HG03045 (cell line): Measurements from ENCODE around the gene XPR1.
"Not testable (repeated sequence)": the region's sequence is repeated elsewhere in the genome, so short reads cannot be mapped to it uniquely, and the experiment has no call there.

Experiments used
- ATAC-seq: cut with Tn5 transposase; IDR thresholded peaks from one replicate; pipeline ENCODE4 v1.9.1; 2021; ENCODE audit warnings: mild to moderate bottlenecking, moderate library complexity; ENCODE audit not compliant: unreplicated experiment

The XPR1 gene

DNA sequence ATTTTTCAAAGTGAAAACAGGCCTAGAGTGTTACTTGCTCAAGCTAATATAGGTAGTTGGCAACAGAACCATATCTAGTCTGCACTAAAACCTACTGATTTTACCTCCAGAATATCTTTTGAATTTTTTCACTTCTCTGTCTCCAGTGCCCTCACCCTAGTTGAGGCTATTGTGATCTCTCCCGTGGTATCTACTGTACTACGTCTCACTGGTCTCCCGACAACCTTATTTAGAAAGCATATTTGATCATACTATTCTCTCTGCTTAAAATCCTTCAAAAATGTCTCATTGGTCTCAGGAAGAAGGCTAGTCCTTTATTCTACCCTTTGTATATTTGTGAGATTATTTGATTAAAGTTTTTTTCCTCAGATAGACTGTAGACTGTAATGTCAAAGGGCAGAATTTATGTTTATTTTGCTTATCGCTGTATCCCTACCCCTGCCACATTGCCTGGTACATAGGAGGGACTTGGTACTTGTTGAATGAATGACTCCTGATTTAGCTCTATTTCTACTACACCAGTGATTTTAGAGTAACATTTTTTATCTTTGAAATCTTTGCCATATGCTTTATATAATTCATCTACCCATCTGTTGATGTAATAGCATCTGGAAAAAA, 145.4 kb downstream of the XPR1 start:
- no peak for ATAC-seq

DNA sequence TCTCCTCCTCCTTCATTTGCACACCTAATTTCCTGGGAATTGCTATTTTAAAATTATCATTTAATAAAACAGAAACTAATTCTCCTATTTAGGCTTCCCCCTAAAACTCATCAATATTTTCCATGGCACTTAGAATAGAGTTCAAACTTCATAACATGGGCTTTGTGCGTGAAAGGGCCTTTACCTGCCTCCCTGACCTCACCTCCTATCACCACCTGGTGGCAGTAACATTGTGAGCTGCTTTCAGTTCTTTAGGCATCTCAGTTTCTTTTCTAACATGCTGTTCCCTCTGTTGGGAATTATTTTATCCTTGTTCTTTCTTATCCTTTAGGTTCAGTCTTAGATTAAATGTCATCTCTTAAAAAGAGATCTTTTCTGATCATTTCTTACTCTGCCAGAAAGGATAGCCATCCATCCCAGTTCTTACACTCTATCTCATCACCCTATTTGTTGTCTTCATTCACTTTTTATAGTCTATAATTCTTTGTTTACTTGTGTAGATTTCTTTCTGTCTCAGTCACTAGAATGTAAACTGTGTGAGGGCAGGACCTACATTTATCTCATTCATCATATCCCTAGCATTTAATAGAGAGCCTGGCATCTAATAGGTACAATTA, 147.1 kb downstream of the XPR1 start:
- ATAC-seq: no peak

DNA sequence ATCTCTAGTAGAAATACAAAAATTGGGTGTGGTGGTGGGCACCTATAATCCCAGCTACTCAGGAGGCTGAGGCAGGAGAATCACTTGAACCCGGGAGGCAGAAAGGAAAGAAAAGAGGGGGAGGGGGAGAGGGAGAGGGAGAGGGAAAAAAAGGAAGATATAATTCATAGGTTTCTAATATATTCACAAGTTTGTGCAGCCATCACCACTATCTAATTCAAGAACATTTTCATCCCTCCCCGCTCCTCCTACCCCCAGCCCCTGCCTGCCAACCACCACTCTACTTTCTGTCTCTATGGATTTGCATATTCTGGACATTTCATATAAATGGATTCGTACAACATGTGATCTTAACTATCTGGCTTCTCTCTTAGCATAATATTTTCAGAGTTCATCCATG, 147.8 kb downstream of the XPR1 start:
- no peak for ATAC-seq

DNA sequence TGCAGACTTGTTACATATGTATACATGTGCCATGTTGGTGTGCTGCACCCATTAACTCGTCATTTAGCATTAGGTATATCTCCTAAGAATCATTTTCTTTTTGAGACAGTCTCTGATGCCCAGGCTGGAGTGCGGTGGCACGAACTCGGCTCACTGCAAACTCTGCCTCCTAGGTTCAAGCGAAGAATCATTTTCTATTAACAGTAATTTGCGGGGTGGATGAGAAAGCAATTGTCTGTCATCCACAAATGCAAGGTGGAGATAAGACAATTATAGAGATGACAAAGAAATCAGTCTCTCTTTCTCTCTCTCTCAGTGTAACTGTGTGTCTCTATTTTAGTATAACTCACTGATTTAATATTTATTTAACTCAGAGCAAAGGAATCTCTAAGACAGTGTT, 149.9 kb downstream of the XPR1 start:
- no peak for ATAC-seq

DNA sequence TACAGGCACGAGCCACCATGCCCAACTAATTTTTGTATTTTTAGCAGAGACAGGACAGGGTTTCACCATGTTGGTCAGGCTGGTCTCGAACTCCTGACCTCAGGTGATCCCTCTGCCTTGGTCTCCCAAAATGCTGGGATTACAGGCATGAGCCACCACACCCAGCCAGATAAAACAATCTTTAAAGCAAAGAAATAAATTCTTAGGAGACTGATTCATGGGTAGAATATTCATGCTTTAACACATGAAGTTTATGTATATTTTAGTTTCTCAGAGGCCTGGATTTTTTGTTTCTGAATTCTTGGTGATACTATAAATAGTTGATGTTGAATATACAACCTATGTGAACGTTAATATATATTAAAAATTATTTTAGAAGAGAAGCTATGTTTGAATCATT, 153.5 kb downstream of the XPR1 start:
- no peak for ATAC-seq

DNA sequence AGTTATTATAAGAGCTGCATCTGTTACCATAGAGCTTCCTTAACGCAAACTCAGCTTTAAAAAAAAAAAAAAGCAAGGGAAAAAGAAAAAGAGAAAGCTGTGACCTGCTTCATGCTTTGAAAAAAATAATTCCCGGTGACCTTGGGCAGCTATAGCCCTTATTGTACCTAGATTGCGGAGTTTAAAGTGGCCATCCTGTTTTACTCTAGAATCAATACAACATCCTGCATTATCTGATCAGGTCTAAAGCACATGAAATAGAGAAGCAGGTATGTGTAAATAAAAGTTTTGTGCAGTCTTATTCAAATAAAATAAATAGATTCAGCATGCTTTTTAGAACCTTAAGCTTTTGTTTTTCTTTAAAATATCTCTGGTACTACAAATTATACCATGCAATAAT, 154.1 kb downstream of the XPR1 start:
- no peak for ATAC-seq

DNA sequence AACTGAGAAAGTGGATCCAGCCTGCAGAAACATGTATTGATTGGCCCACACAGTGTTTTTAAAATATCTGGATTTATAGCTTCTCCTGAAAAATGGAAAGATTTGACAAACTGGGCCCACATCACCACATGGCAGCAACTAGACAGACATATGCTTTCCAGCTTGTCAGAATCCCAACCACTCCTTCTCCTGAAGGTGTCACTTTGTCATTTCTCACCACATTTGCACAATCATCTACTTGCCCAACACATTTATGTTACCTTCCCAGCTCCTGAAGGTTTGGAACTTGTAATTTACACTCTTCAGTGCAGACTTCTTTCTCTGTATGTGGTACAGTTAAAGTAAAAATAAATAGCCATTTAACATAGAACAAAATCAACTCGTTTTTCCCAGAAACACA, 154.8 kb downstream of the XPR1 start:
- ATAC-seq: no peak

DNA sequence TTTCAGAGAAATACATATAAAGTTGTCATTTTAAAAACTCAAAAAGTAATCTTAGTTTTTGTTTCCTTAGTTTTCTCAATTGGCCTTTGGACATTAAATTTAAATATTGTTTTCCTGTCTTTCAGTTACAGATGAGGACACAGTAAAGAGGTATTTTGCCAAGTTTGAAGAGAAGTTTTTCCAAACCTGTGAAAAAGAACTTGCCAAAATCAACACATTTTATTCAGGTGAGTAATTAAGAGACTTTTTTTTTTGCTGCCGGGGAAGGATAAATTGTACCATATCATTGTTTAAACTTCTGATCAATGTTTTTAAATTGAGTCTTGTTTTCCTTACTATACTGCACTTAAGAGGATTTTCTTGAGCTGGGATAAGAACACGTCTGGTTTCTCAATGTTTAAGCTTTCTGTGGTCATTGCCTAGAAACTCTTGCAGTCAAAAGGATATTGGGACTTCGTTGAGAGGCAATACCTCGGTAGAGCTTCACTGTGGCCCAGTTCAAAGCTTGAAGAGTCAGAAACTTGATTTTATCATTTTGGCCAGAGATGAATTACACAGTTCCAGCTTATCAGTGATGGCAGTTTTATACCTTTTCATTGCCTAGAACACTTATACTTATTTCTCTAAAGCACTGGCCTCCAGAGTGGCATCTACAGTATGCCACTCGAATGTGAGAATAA, 155.9 kb downstream of the XPR1 start:
- ATAC-seq: no peak

DNA sequence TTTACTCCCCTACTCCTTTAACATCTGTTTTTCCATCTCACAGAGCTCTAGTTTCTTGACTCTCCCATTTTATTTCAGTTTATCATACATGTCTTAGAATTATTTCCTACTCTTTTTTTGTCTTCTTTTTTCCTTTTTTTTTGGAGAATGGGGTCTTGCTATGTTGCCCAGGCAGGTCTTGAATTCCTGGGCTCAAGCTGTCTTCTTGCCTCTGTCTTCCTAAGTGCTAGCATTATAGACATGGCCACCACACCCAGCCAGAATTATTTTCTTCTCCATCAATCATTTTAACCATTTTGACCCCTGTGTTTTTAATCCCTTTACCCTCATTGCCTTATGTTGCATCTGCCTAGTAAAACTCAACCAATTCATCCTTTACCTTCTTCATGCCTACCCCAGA, 157.6 kb downstream of the XPR1 start:
- no peak for ATAC-seq

DNA sequence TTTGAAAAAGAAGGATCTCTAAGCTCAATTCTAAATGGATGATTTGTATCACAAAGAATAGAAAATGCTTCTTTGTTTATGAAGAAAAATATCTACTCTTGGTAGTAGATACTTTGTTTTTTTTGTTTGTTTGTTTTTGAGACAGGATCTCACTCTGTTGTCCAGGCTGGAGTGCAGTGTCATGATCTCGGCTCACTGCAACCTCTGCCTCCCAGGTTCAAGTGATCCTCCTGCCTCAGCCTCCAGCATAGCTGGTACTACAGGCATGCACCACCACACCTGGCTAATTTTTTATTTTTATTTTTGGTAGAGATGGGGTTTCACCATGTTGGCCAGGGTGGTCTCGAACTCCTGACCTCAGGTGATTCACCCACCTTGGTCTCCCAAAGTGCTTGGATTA, 159.3 kb downstream of the XPR1 start:
- ATAC-seq: not testable (repeated sequence)

DNA sequence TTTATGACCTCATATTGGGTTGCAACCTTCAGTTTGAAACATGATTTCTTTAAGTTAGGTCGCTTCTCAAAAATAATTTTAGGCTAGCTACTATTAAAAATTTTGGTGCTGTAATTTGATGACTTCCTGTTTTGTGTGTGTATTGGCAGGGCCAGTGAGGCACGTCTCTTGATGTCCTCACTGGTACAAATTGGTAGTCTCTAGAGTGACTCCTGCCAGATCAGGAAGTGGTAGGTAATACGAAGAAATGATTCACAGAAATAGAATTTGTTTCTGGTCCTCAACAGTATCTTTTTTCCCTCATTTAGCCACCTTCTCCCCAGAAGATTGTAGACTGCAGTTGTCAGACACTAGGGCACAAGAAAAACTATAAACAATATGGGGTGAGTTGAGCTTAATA, 160.0 kb downstream of the XPR1 start:
- ATAC-seq: no peak

DNA sequence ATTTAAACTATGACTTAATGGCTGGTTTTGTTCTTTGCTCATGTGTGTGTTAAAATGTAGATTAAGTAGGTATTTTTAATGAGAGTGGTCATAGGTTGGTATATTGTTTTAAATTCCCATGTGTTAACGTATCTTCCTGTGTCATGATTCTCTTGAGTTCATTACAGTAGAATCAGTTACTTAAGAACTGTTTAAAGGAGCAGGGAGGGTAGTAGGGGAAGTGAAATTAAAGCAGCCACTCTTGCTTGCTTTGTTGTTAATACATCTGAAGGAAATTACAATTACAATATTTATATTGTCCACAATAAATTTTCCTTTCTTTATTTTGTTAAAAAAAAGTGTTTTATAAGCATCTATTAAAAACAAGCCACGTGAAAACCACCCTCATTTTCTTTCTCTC, 161.6 kb downstream of the XPR1 start:
- no peak for ATAC-seq

DNA sequence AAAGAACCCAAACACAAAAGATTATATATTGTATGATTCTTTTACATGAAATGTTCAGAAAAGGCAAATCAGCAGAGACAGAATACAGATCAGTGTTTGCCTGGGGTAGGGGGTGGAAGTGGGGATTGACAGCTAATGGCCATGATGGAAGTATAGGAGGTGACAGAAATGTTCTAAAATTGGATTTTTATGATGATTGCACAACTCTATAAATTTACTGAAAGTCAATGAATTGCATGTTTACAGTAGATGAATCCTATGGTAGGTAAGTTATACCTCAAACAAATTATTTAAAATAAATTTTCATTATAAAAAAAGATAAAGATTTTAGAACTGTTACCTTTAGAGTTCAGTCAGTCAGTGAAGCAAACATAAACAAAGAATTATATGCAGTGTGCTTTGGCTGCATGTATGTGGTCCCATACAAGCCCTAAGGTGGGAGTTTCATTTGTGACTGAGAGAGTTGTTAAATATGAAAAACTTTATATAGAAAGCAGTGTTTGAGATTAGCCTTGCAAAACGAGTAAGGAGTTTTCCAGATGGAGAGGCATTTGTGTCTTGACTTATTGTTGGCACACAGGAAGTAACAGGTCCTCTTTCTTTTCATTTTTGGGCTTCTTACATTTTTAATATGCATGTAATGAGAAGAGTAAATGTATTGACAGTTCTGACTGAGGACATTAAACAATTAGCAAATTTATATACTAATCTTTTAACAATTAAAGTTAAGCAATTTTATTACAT, 165.2 kb downstream of the XPR1 start:
- no peak for ATAC-seq

DNA sequence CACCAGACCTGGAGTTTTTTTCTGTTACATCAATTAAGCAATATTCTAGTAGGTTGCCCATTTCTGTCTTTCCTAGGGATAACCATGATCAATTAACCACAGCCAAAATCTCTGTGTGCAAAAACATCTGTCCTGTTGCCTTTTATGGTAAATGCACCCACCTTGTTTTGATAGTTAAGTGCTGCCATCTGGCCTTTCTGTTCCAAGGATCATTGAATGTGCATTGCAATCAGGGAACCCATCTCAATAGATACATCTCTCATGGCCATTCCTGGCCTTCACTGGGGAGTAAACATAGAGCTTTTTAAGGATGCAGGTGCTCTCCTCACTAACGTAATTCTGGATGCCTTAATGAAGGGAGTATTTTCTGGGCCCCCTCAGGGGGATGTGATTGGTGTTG, 169.1 kb downstream of the XPR1 start:
- ATAC-seq: no peak

DNA sequence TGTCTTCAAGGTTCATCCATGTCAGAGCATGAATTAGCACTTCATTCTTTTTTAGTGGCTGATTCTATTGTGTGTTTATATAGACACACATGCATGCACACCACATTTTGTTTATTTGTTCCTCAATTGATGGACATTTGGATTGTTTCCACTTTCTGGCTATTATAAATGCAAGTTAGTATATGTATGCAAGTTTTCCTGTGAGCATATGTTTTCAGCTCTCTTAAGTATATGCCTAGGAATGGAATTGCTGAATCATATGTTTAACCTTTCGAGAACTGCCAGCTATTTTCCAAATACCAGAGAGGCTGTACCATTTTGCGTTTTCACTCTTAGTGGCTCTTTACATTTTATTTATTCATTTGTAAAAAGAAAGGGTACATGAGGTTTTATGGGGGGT, 171.0 kb downstream of the XPR1 start:
- ATAC-seq: no peak

DNA sequence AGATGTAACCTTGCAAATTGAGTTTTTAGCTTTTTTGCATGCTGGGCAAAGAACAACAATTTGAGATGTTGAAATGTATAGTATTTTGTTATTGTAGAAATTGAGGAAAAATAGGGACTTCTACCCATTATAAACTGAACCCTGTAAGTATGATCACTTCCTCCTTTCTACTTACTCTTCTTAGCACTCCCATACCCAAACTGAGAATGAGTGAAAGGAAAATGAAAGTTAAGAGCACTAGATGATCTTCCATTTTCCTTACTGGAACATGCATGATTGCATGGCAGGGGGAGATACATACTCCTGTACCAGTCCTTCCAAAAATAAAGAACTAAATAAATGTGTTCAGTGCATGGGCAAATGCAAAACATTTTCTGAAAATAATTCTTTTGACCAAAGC, 173.5 kb downstream of the XPR1 start:
- ATAC-seq: no peak

DNA sequence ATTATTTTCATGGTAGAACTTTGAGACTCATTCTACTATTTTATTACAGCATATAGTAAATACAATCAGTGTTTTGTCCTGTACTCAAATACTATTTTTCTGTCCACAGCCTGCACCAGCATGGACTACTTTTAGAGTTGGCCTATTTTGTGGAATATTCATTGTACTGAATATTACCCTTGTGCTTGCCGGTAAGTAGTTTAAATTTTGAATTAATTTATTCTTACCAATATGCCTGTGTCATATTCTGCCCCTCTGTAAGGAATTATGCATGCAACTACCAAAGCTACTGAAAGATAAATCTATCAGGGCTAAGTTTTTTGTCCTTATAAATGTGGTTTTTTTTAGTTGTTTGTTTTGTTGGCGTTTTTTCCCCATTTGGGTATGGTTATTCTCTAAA, 179.5 kb downstream of the XPR1 start:
- ATAC-seq: no peak

DNA sequence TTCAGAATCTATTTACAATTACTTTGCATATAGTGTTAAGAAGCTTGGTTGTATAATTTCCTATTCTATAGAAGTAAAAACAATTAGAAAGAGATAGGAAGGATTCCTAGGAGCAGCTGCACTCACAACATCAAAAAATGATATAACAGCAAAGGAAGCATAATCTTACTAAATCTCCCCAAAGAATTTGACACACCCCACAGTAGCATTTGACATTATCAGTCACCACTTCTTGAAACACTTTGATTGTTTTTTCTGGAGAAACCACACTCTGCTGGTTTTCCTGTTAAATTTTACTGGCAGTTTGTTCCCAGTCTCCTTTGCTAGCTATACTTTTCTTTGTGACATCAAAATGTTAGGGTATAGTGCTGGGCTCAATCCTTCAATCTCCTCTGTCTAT, 180.1 kb downstream of the XPR1 start:
- ATAC-seq: no peak

DNA sequence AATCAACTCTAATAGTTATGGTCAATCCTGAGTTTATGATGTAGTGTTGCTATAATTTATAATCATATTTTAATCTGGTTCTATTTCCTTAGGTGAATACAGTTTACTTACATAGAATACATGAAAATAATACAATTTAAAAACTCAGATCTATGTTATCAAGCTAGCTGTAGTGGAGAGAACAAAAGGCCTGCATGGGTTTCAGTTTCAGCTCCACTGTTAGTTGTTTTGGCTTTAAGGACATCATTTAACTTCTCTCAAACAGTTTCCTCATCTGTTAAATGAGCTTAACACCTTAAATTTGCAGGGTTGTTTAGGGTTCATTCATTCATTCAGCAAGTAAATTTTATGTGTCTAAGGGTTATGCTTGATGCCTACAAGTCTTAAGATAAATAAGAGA, 182.4 kb downstream of the XPR1 start:
- no peak for ATAC-seq

DNA sequence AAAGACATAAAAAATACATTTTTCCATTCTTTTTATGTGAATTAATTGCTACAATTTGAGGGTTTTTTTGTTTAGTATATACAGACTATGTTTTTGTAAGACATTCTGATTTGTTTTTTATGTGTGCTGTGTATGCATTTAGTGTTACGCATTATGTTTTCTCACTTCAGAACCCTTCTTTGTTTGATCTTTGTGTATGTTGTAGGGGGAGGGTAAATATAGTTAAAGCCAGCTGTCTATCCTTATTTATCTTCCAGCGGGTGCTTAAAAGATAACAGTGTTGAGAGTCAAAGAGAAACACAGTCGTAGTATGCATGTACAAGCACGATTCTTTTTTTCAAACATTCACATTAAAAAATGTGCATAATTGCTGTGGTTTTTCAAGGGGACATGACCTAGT, 183.4 kb downstream of the XPR1 start:
- no peak for ATAC-seq

DNA sequence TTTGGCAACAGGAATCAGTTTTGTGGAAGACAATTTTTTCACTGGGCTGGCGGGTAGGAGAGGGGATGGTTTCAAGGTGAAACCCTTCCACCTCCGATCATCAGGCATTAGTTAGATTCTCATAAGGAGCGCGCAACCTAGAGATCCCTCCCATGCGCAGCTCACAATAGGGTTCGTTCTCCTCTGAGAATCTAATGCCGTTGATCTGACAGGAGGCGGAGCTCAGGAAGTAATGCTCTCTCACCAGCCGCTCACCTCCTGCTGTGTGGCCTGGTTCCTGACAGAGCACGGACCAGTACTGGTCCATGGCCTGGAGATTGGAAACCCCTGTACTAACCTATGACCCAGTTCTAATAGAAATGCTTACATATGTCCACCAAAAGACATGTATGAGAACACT, 184.3 kb downstream of the XPR1 start:
- ATAC-seq: no peak

DNA sequence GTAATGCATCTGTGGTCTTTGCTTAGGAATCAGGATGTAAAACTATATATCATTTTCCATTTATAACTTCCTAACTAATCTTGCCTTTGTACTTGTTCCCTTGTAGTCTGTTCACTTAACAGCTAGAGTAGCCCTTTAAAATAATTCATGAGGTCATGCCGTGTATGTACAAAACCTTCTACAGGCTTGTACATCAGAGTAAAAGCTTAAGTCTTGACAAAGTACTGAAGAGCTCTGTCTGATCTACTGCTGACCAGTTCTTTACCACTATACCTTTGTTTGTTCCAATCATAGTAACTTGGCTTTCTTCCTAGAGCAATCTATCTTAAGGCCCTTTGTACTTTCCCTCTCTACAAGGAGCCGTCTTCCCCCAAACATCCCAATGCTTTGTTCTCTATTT, 190.1 kb downstream of the XPR1 start:
- no peak for ATAC-seq
